HG03175 (cell line): ENCODE measurements around the gene DDI1.

Experiments used
- ATAC-seq: cut with Tn5 transposase; IDR thresholded peaks from one replicate; pipeline ENCODE4 v1.9.1; 2021; ENCODE audit warnings: mild to moderate bottlenecking, moderate library complexity; ENCODE audit not compliant: unreplicated experiment

DDI1 gene

DNA sequence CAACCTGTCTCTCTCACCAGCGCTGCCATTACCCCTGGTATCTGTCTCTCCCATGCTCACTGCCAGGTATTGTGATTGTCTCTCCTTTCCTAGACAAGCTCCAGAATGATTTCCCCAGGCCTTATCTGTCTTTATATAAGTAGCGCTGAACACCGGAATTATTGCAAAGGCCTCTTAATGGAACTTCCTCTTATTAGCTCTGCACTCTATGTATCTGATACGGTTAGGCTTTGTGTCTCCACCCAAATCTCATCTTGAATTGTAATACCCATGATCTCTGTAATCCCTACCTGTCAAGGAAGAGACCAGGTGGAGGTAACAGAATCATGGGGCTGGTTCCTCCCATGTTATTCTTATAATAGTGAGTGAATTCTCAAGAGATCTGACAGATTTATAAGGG lies 39.3 kb downstream of the DDI1 start:
- ATAC-seq: no peak

DNA sequence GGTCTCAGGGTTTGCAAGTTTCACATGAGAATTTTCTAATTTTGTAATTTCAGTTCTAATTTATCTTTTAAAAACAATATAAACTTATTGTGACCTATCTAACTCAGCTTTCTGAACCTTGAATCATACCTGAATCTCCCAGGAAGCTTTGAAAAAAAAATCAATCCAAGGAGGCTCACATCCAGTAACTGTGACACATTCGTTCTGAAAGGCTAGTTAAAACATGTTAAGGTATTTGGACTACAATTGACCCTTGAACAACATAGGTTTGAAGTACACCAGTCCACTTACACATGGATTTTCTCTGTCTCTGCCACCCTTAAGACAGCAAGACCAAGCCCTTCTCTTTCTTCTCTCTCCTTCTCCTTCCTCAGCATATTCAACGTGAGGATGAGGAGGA lies 40.0 kb downstream of the DDI1 start:
- ATAC-seq: no peak

DNA sequence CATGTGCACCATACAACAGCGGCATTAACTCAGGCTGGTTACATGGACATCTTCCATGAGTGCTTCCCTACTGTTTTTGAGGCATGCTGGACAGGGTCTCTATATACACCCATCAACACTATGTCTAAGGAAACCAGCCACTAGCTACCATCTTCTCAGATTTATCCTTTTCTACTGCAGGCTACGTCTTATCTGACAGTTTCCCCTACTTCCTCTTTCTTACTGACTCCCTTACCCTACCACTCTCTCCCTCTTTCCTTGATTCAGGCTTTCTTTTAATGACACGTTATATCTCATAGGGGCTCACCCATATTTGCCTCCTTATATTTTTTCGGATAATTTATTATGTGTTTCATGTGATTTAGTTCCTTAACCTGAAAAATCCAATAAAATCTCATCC lies 41.8 kb downstream of the DDI1 start:
- ATAC-seq: no peak

DNA sequence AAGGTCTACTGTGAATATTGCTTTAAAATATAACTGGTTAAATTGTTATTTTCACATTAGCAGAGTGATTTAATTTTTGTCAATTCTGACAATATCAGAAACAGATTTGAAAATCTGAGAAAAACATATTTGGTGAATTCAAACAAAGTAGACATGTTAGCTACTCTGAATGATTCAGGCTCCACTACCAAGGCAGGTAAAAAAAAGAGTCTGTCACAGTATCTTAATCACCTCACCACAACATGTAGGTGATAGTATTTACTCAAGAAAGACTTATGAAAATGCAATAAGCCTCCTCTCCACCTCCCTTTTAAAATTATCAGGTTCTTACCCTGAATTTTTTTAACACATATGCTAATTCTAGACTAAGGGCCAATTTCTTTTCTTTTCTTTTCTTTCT lies 42.6 kb downstream of the DDI1 start:
- ATAC-seq: no peak

DNA sequence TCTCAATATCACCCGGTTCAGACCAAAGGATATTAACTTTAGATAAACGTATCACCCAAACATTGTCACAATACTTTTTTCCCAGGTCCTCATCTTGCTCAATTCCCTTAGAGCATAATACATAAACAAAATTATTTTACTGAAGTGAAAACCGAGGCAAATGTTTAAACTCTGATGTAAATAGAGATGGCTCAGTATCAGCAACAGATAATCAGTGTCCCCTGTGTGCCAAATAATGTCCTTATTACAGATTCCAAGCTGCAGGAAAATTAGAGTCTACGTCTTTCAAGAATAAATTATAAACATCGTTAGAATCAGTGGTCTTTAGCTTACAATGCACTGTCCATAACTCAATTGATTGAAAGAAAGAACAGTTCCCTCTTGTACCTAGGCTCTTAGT lies 50.2 kb downstream of the DDI1 start:
- ATAC-seq: no peak
